Stimulated activated naive B cell treated with anti-CD40 and anti-IgM and Interleukin-4, amounts not matched to agents 10 μg/mL and 1 μg/mL and 100 μg/mL, for 72 hours (primary cell): ENCODE data around the gene CRTAC1.

Experiments
- ATAC-seq, 2 donors: fragments of 150-1000 bp; cut with Tn5 transposase; replicated peaks; 2 replicates each; pipeline ENCODE4 v1.10.0; 2021; ENCODE audit warnings: moderate library complexity in 1 of 2
- DNase-seq: peaks from one replicate; pipeline ENCODE4 v3.0.0; 2021
- H3K27ac Mint-ChIP-seq: one replicate; pipeline ENCODE4 v1.8.0; 2022; ENCODE audit warnings: mild to moderate bottlenecking, mixed read lengths
- H3K27me3 Mint-ChIP-seq, 2 donors: one replicate each; pipeline ENCODE4 v1.8.0; 2022; ENCODE audit warnings: mixed read lengths in 2 of 2
- H3K36me3 Mint-ChIP-seq, 2 donors: one replicate each; pipeline ENCODE4 v1.8.0; 2022; ENCODE audit warnings: mixed read lengths in 2 of 2, mild to moderate bottlenecking in 1 of 2
- H3K4me1 Mint-ChIP-seq, 2 donors: one replicate each; pipeline ENCODE4 v1.8.0; 2022; ENCODE audit warnings: mixed read lengths in 2 of 2, mild to moderate bottlenecking in 1 of 2
- H3K4me3 Mint-ChIP-seq, 2 donors: one replicate each; pipeline ENCODE4 v1.8.0; 2022; ENCODE audit warnings: mild to moderate bottlenecking in 2 of 2, mixed read lengths in 2 of 2, moderate library complexity in 1 of 2
- H3K9me3 Mint-ChIP-seq, 2 donors: one replicate each; pipeline ENCODE4 v1.8.0; 2022; ENCODE audit warnings: mixed read lengths in 2 of 2, mild to moderate bottlenecking in 1 of 2

CRTAC1 gene

DNA sequence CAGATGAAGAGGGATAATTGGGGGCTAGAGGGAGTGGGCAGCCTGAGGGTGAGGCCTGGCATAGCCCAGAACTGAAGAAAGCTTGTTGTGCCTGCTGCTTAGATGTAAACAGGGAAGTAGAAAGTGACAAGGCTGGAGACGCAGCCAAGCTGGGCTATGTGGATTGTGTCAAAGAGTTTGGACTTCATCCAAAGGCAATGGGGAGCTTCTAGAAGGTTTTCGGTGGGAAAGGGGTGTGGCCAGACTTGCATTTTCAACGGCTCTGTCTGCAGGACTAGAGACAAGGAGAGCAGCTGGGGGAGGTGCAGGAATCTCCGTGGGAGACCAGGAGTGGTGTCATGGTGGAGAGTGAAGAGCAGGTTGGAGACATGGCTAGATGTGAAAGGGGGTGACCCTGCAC lies 132.0 kb downstream of the CRTAC1 start:
- Mint-ChIP-seq H3K27me3 (peaks cover 11 to 22% of the 10 kb centered on the region in 2 donors), H3K27ac (no peak overlapping the region), H3K9me3 (no peaks in the 10 kb centered on the region), H3K4me3 (no peak overlapping the region), H3K4me1 (no peaks in the 10 kb centered on the region), H3K36me3 (no peaks in the 10 kb centered on the region)
- DNase-seq, result no peak
- no peak for ATAC-seq

DNA sequence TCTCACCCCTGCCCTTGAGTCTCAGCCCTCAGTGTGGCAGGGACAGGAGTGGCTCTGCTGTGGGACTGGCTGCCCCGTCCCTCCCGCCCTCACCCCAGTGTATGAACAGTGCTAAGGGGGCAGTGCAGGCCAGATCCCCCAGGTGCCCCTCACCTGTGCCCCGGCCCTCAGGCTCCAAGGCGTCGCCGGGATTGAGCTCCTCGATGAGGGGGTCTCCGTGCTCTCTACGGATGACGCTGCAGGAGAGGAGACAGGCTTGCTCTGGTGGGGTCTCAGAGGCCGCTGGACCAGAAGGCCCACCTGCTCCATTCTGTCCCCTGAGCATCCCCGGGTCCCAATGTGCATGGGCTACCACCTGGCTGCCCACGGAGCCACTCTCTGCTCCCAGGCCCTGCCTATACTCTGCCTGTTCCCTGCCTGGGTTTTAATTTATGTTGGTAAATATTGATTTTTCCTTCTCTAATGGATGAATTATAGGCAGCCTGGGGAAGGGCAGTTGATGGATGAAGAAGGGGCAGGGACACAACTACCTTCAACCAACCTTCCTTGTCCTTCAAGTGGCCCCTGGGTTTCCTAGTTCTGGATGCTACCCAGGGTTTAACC lies 133.6 kb downstream of the CRTAC1 start:
- no peaks in the 10 kb centered on the region for H3K4me1 Mint-ChIP-seq
- H3K27me3 Mint-ChIP-seq, result peaks cover 11 to 18% of the 10 kb centered on the region in 2 donors
- H3K36me3 Mint-ChIP-seq, result no peaks in the 10 kb centered on the region

GRCh38 chr10:97895915-97896314 lies 134.5 kb downstream of the CRTAC1 start:
- H3K36me3 Mint-ChIP-seq, result no peaks in the 10 kb centered on the region
- DNase-seq (no peak), ATAC-seq (no peak)
- H3K27ac Mint-ChIP-seq, result no peak overlapping the region
- H3K9me3 Mint-ChIP-seq, result no peaks in the 10 kb centered on the region
- no peaks in the 10 kb centered on the region for H3K4me1 Mint-ChIP-seq
- H3K27me3 Mint-ChIP-seq, result peaks cover 5 to 23% of the 10 kb centered on the region in 2 donors
- H3K4me3 Mint-ChIP-seq, result no peak overlapping the region

More for the DNA sequence above, 133.6 kb downstream of the CRTAC1 start:
- Mint-ChIP-seq H3K4me3 (no peak overlapping the region), H3K27ac (no peak overlapping the region), H3K9me3 (no peaks in the 10 kb centered on the region)
- ATAC-seq (no peak), DNase-seq (no peak)

DNA sequence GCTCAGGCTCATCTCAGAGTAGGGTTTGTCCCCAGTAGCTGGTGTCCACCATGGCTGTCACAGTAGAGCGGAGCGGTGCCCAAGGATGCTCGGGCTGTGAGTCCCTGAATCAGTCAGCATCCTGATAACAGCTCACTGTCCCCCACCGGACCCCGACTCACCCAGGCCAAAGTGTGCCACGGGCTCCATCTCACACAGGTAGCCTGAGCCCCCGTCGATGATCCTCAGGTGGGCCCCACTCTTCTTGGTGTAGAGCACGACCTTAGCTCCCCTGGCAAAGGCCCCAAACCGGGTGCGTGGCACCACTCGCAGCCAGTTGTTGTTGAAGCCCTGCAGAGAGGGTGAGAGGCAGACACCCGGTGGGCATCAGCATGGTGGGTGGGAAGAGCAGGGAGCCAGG lies 135.3 kb downstream of the CRTAC1 start:
- Mint-ChIP-seq H3K9me3 (no peaks in the 10 kb centered on the region), H3K27ac (no peak overlapping the region), H3K27me3 (peaks cover 5 to 23% of the 10 kb centered on the region in 2 donors), H3K4me3 (no peak overlapping the region), H3K4me1 (no peaks in the 10 kb centered on the region), H3K36me3 (no peaks in the 10 kb centered on the region)
- ATAC-seq (no peak), DNase-seq (no peak)

GRCh38 chr10:97894092-97894491 lies 136.3 kb downstream of the CRTAC1 start:
- Mint-ChIP-seq H3K36me3 (no peaks in the 10 kb centered on the region), H3K4me3 (no peak overlapping the region), H3K9me3 (no peaks in the 10 kb centered on the region), H3K27ac (no peak overlapping the region), H3K4me1 (no peaks in the 10 kb centered on the region), H3K27me3 (peaks cover 5 to 23% of the 10 kb centered on the region in 2 donors)
- no peak for DNase-seq
- no peak for ATAC-seq

DNA sequence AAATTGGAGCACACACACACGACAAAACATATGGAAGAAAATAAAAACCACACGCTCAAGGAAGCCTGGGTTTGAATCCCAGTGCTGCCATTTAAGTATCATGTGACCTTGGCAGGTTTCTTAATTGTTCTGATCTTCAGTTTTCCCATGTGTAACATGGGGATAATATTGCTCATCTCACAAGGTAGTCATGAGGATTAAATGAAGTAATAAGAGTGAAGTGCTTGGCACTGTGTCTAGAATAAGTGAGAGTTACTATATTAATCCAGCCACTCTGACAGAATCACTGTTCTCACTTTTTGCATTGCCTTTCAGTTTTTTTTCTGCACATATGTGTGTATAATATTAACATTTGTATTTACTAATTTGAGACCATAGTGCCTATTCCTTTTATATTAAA lies 137.5 kb downstream of the CRTAC1 start:
- Mint-ChIP-seq H3K27ac (no peak overlapping the region), H3K4me1 (no peaks in the 10 kb centered on the region), H3K9me3 (no peaks in the 10 kb centered on the region), H3K36me3 (no peaks in the 10 kb centered on the region), H3K4me3 (no peak overlapping the region), H3K27me3 (peaks cover 5 to 33% of the 10 kb centered on the region in 2 donors)
- no peak for ATAC-seq
- no peak for DNase-seq

- Mint-ChIP-seq H3K4me1 (no peaks in the 10 kb centered on the region), H3K9me3 (no peaks in the 10 kb centered on the region)
Measured at GRCh38 chr10:97892506-97892905, 137.9 kb downstream of the CRTAC1 start.

GRCh38 chr10:97891497-97892167 lies 138.8 kb downstream of the CRTAC1 start:
- Mint-ChIP-seq H3K9me3 (no peaks in the 10 kb centered on the region), H3K27ac (no peak overlapping the region), H3K4me1 (no peaks in the 10 kb centered on the region), H3K4me3 (no peak overlapping the region), H3K27me3 (peaks cover 5 to 34% of the 10 kb centered on the region in 2 donors), H3K36me3 (no peaks in the 10 kb centered on the region)
- ATAC-seq, result no peak
- no peak for DNase-seq

More at GRCh38 chr10:97892506-97892905, 137.9 kb downstream of the CRTAC1 start:
- Mint-ChIP-seq H3K4me3 (no peak overlapping the region), H3K27me3 (peaks cover 5 to 34% of the 10 kb centered on the region in 2 donors), H3K36me3 (no peaks in the 10 kb centered on the region), H3K27ac (no peak overlapping the region)
- DNase-seq (no peak), ATAC-seq (no peak)

GRCh38 chr10:97889461-97890265 lies 140.8 kb downstream of the CRTAC1 start:
- Mint-ChIP-seq H3K27ac (no peak overlapping the region), H3K4me1 (no peaks in the 10 kb centered on the region), H3K27me3 (peaks cover 5 to 19% of the 10 kb centered on the region in 2 donors), H3K9me3 (no peaks in the 10 kb centered on the region), H3K4me3 (no peak overlapping the region), H3K36me3 (no peaks in the 10 kb centered on the region)
- no peak for DNase-seq
- ATAC-seq, result no peak

GRCh38 chr10:97888641-97889262 lies 141.7 kb downstream of the CRTAC1 start:
- no peaks in the 10 kb centered on the region for H3K4me1 Mint-ChIP-seq
- DNase-seq (no peak), ATAC-seq (no peak)
- no peak overlapping the region for H3K4me3 Mint-ChIP-seq
- H3K27ac Mint-ChIP-seq, result no peak overlapping the region
- H3K9me3 Mint-ChIP-seq, result no peaks in the 10 kb centered on the region
- H3K27me3 Mint-ChIP-seq, result peaks cover 3 to 17% of the 10 kb centered on the region in 2 donors
- no peaks in the 10 kb centered on the region for H3K36me3 Mint-ChIP-seq

DNA sequence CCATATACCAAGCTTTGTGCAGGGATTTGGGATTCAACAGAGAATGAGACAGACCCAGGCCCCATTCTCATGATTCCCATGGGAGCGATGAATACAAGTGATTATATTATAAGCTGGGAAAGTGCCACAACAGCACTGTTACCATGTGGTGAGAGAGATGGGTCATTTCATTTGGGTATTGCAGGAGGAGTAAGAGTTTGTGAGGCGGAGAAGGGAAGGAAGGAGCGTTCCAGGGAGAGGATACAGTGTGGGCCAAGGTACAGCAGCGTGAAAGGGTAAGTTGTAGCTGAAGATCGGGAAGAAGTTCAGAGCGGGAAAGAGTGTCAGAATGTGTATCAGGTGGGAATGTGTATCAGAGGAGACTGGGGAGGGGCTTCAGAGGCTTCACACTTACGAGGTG lies 142.3 kb downstream of the CRTAC1 start:
- no peak for DNase-seq
- Mint-ChIP-seq H3K27me3 (peaks cover 0 to 16% of the 10 kb centered on the region in 2 donors), H3K36me3 (no peaks in the 10 kb centered on the region), H3K4me3 (no peak overlapping the region), H3K4me1 (no peaks in the 10 kb centered on the region), H3K9me3 (no peaks in the 10 kb centered on the region), H3K27ac (no peak overlapping the region)
- no peak for ATAC-seq

DNA sequence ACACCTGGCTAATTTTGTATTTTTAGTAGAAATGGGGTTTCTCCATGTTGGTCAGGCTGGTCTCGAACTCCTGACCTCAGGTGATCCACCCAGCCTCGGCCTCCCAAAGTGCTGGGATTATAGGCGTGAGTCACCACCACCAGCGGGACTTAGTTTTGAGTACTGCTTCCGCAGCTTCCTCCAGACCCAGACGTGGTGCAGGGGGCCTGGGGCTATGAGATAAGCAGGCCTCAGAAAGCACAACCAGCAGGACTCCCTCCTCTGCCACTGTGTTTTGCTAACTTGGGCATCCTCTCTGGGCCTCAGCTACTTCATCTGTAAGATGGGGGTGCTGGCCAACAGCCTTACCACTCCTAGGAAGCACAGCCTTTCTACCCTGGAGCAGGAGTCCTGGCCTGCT lies 143.0 kb downstream of the CRTAC1 start:
- Mint-ChIP-seq H3K27me3 (peaks cover 2 to 17% of the 10 kb centered on the region in 2 donors), H3K27ac (no peak overlapping the region), H3K4me3 (no peak overlapping the region), H3K9me3 (no peaks in the 10 kb centered on the region), H3K4me1 (no peaks in the 10 kb centered on the region), H3K36me3 (no peaks in the 10 kb centered on the region)
- ATAC-seq, result no peak
- DNase-seq, result no peak

DNA sequence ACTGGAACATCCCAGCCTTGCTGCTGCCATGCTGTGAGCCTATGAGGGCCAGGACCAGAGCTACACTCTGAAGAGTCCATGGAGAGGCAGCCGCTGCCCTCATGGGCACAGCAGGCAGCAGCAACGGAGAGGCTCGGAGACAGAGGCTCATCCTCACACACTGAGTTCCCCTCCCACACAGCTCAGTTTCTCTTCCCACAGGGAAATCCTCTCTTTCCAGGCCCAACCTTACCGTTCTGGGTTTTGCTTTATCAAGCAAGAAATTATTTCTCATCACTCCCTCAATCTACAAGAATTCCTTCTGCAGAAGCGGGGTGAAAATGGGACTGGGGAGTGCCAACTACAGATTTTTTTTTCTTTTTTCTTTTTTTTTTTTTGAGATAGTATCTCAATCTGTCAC lies 144.1 kb downstream of the CRTAC1 start:
- Mint-ChIP-seq H3K27me3 (peaks cover 11 to 20% of the 10 kb centered on the region in 2 donors), H3K9me3 (no peaks in the 10 kb centered on the region), H3K27ac (no peak overlapping the region), H3K4me3 (no peak overlapping the region), H3K4me1 (no peaks in the 10 kb centered on the region), H3K36me3 (no peaks in the 10 kb centered on the region)
- DNase-seq (no peak), ATAC-seq (no peak)

DNA sequence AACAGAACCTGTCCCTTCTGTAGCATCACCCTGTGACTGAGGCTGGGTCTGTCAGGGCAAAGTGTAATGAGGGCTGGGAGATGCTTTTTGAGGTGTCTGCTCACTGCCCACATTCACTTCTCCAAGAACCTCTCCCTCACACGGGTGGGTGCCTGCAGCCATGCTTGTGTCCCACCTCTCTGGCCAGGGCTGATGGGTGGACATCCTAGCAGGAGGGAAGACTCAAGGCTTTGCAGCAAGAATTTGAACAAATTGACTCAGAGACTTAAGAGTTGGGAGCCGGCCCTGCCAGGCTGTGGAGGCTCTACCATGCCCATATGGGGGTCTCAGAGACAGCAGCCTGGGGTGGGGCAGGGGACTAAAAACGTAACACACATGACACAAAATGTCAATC lies 147.3 kb downstream of the CRTAC1 start:
- ATAC-seq (no peak), DNase-seq (no peak)
- H3K27me3 Mint-ChIP-seq, result peaks cover 17 to 22% of the 10 kb centered on the region in 2 donors
- no peak overlapping the region for H3K27ac Mint-ChIP-seq
- no peaks in the 10 kb centered on the region for H3K4me1 Mint-ChIP-seq
- H3K9me3 Mint-ChIP-seq, result peaks cover 0 to 3% of the 10 kb centered on the region in 2 donors
- no peak overlapping the region for H3K4me3 Mint-ChIP-seq
- H3K36me3 Mint-ChIP-seq, result no peaks in the 10 kb centered on the region
